GM18505 (cell line): ENCODE data around the gene SBNO2.

Experiments
- ATAC-seq: cut with Tn5 transposase; IDR thresholded peaks from one replicate; pipeline ENCODE4 v1.9.1; 2021; ENCODE audit not compliant: unreplicated experiment
- POLR2A ChIP-seq: IDR thresholded peaks from 4 replicates; pipeline ENCODE4 v1.6.1; 2011; ENCODE audit warnings: borderline replicate concordance; ENCODE audit not compliant: insufficient read depth, insufficient read length; ENCODE audit errors: extremely low read depth

SBNO2 gene

GRCh38 chr19:1126984-1127760 lies 46.9 kb downstream of the SBNO2 start:
- no peak for TF ChIP-seq POLR2A
- ATAC-seq, result no peak

GRCh38 chr19:1125601-1126467 lies 48.2 kb downstream of the SBNO2 start:
- TF ChIP-seq POLR2A, result no peak
- no peak for ATAC-seq

- no peak for TF ChIP-seq POLR2A
- no peak for ATAC-seq
Observed at GRCh38 chr19:1123885-1124677, 50.0 kb downstream of the SBNO2 start.

- no peak for ATAC-seq
- no peak for TF ChIP-seq POLR2A
Observed at GRCh38 chr19:1123381-1123780, 50.7 kb downstream of the SBNO2 start.

- TF ChIP-seq POLR2A, result no peak
- ATAC-seq, result no peak
Observed at GRCh38 chr19:1122972-1123363, 51.1 kb downstream of the SBNO2 start.

- no peak for ATAC-seq
- TF ChIP-seq POLR2A, result no peak
Observed at GRCh38 chr19:1122021-1122971, 51.8 kb downstream of the SBNO2 start.

- no peak for TF ChIP-seq POLR2A
- ATAC-seq, result no peak
Observed at GRCh38 chr19:1121395-1121794, 52.7 kb downstream of the SBNO2 start.

- TF ChIP-seq POLR2A, result no peak
- no peak for ATAC-seq
Observed at GRCh38 chr19:1119475-1120217, 54.4 kb downstream of the SBNO2 start.

- ATAC-seq, result no peak
- no peak for TF ChIP-seq POLR2A
Observed at GRCh38 chr19:1118999-1119398, 55.1 kb downstream of the SBNO2 start.

GRCh38 chr19:1117654-1118053 lies 56.4 kb downstream of the SBNO2 start:
- ATAC-seq, result no peak
- no peak for TF ChIP-seq POLR2A

GRCh38 chr19:1116726-1117581 lies 57.1 kb downstream of the SBNO2 start:
- no peak for TF ChIP-seq POLR2A
- ATAC-seq, result no peak
